NCI-H82 (cell line): ENCODE measurements around the gene SAMD4A.
"Not testable (repeated sequence)": the region's sequence is repeated elsewhere in the genome, so short reads cannot be mapped to it uniquely, and the experiment has no call there.

Source experiments
- DNase-seq: peaks from one replicate; lab custom pipeline; 2025; lab: John Stamatoyannopoulos, UW

The SAMD4A gene

GRCh38 chr14:54734966-54735365, 168.0 kb downstream of the SAMD4A start:
- DNase-seq = no peak

GRCh38 chr14:54735424-54735823, 168.5 kb downstream of the SAMD4A start:
- DNase-seq = no peak

- DNase-seq = no peak
Observed at GRCh38 chr14:54737132-54737711, 170.3 kb downstream of the SAMD4A start.

- DNase-seq = no peak
Observed at GRCh38 chr14:54738009-54738408, 171.1 kb downstream of the SAMD4A start.

GRCh38 chr14:54739514-54739913, 172.6 kb downstream of the SAMD4A start:
- no peak for DNase-seq

- no peak for DNase-seq
Observed at GRCh38 chr14:54742492-54743350, 175.8 kb downstream of the SAMD4A start.

GRCh38 chr14:54743382-54743781, 176.5 kb downstream of the SAMD4A start:
- no peak for DNase-seq

- DNase-seq = no peak
Observed at GRCh38 chr14:54746019-54746418, 179.1 kb downstream of the SAMD4A start.

GRCh38 chr14:54747616-54748015, 180.7 kb downstream of the SAMD4A start:
- DNase-seq = no peak

GRCh38 chr14:54749180-54749579, 182.3 kb downstream of the SAMD4A start:
- DNase-seq = no peak

- DNase-seq = no peak
Observed at GRCh38 chr14:54749727-54750126, 182.8 kb downstream of the SAMD4A start.

- DNase-seq = not testable (repeated sequence)
Observed at GRCh38 chr14:54752611-54753010, 185.7 kb downstream of the SAMD4A start.

- not testable (repeated sequence) for DNase-seq
Observed at GRCh38 chr14:54753396-54753795, 186.5 kb downstream of the SAMD4A start.

GRCh38 chr14:54754116-54754622, 187.2 kb downstream of the SAMD4A start:
- no peak for DNase-seq

- DNase-seq = no peak
Observed at GRCh38 chr14:54754623-54755386, 187.9 kb downstream of the SAMD4A start.

GRCh38 chr14:54756656-54757392, 189.9 kb downstream of the SAMD4A start:
- no peak for DNase-seq

- DNase-seq = no peak
Observed at GRCh38 chr14:54758041-54758440, 191.1 kb downstream of the SAMD4A start.

GRCh38 chr14:54759982-54760585, 193.2 kb downstream of the SAMD4A start:
- DNase-seq = no peak

GRCh38 chr14:54760866-54761575, 194.1 kb downstream of the SAMD4A start:
- no peak for DNase-seq

- DNase-seq = no peak
Observed at GRCh38 chr14:54761835-54762234, 194.9 kb downstream of the SAMD4A start.

- no peak for DNase-seq
Observed at GRCh38 chr14:54762296-54762695, 195.4 kb downstream of the SAMD4A start.
